Activated naive CD8-positive, alpha-beta T cell treated with anti-CD3 and anti-CD28 coated beads, Interleukin-2, amount 10 ng/mL, durations not matched to agents 7 days and 5 days (primary cell): ENCODE data around the gene MED25. TPM values are rescaled to one million over a fixed set of nuclear protein-coding genes. Genes with fewer than 3 reads are reported as not detected.

ENCODE experiments used
- ATAC-seq: fragments of 150-1000 bp; cut with Tn5 transposase; one replicate; pipeline ENCODE4 v1.10.0; 2021; ENCODE audit warnings: low read depth, moderate library complexity
- POLR2A ChIA-PET: fragments of 350-600 bp; sonication (Branson Sonifier 250); formaldehyde crosslinking; loops from one replicate; lab custom pipeline; 2021; ENCODE audit warnings: antibody characterized with exemption; lab: Charles Lee
- DNase-seq: peaks from one replicate; pipeline ENCODE4 v3.0.0; 2021
- H3K27ac Mint-ChIP-seq: one replicate; pipeline ENCODE4 v1.8.0; 2022; ENCODE audit warnings: mild to moderate bottlenecking, mixed read lengths
- H3K27me3 Mint-ChIP-seq: one replicate; pipeline ENCODE4 v1.8.0; 2022; ENCODE audit warnings: mild to moderate bottlenecking, moderate library complexity, mixed read lengths
- H3K36me3 Mint-ChIP-seq: one replicate; pipeline ENCODE4 v1.8.0; 2021; ENCODE audit warnings: mild to moderate bottlenecking, mixed read lengths
- H3K4me1 Mint-ChIP-seq: one replicate; pipeline ENCODE4 v1.8.0; 2021; ENCODE audit warnings: mixed read lengths
- H3K4me3 Mint-ChIP-seq: one replicate; pipeline ENCODE4 v1.8.0; 2022; ENCODE audit warnings: mild to moderate bottlenecking, moderate library complexity, mixed read lengths
- H3K9me3 Mint-ChIP-seq: one replicate; pipeline ENCODE4 v1.8.0; 2021; ENCODE audit warnings: mixed read lengths
- microRNA-seq: library from miRNA; unstranded; fragments of <30 nt; microRNA quantifications from one replicate; pipeline ENCODE4 v1.2.0, GENCODE V29; 2022
- total RNA-seq, 2 experiments: library from RNA; stranded (reverse); gene quantifications; one replicate each; pipeline ENCODE4 v1.2.3, GENCODE V29; 2021

MED25 gene
- total RNA-seq, 2 experiments from 2014 or later: 60.4 to 66.3 TPM

DNA sequence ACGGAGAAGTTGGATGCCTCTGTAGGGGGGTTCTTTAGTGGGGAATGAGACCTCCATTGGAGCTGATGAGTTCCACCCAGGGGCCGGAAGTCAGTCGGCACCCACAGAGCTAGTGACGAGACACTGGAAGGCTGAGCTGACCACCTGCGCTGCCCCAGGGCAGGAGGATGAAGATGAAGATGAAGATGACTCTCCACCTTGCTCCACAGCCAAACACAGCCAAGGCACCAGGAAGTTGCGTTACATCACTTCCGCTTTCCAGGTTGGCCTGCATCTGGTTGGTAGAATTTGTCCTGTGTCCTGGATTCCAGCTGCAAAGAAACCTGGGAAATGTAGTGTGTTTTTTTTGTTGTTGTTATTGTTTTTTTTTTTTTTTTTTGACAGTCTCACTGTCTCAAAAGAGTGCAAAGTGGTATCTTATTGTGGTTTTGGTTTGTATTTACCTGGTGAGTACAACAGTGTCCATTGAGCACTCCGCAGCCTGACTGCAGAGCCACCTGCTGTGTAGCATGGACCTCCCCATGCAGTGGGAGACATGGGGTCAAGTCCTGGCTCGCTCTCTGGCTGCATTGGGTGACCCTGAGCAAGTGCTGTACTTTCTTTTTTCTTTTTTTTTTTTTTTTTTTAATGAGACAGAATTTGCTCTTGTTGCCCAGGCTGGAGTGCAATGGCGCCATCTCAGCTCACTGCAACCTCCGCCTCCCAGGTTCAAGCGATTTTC, 61.3 kb downstream of the MED25 start:
- no peaks in the 10 kb centered on the region for H3K9me3 Mint-ChIP-seq
- no peak for ATAC-seq
- peaks cover 23% of the 10 kb centered on the region for H3K4me1 Mint-ChIP-seq
- POLR2A ChIA-PET: no interaction called here
- H3K27ac Mint-ChIP-seq: peak overlapping the region; percentile 43
- no peak for DNase-seq
- peaks cover 16% of the 10 kb centered on the region for H3K36me3 Mint-ChIP-seq
- H3K4me3 Mint-ChIP-seq: no peak overlapping the region
- no peaks in the 10 kb centered on the region for H3K27me3 Mint-ChIP-seq

- Mint-ChIP-seq H3K36me3 (peaks cover 16% of the 10 kb centered on the region), H3K27me3 (no peaks in the 10 kb centered on the region), H3K4me1 (peaks cover 19% of the 10 kb centered on the region), H3K27ac (no peak overlapping the region), H3K9me3 (no peaks in the 10 kb centered on the region), H3K4me3 (no peak overlapping the region)
- no peak for ATAC-seq
- POLR2A ChIA-PET: no interaction called here
- no peak for DNase-seq
Observed at GRCh38 chr19:49880162-49880869, 62.2 kb downstream of the MED25 start.

GRCh38 chr19:49881186-49881585, 63.1 kb downstream of the MED25 start:
- no peaks in the 10 kb centered on the region for H3K9me3 Mint-ChIP-seq
- POLR2A ChIA-PET: interaction anchor here (1.0 kb wide), 1 partner anchor 12 kb away, joined by 3 read pairs; no protein-coding TSS in a partner anchor
- H3K36me3 Mint-ChIP-seq: peaks cover 17% of the 10 kb centered on the region
- no peak overlapping the region for H3K4me3 Mint-ChIP-seq
- H3K27ac Mint-ChIP-seq: no peak overlapping the region
- no peaks in the 10 kb centered on the region for H3K27me3 Mint-ChIP-seq
- no peak for ATAC-seq
- H3K4me1 Mint-ChIP-seq: peaks cover 14% of the 10 kb centered on the region
- DNase-seq: no peak

GRCh38 chr19:49881672-49882394, 63.7 kb downstream of the MED25 start:
- H3K9me3 Mint-ChIP-seq: no peaks in the 10 kb centered on the region
- H3K27ac Mint-ChIP-seq: no peak overlapping the region
- no peak for ATAC-seq
- no peak for DNase-seq
- POLR2A ChIA-PET: interaction anchor here (1.0 kb wide), 1 partner anchor 12 kb away, joined by 3 read pairs; no protein-coding TSS in a partner anchor
- no peak overlapping the region for H3K4me3 Mint-ChIP-seq
- peaks cover 14% of the 10 kb centered on the region for H3K4me1 Mint-ChIP-seq
- peaks cover 17% of the 10 kb centered on the region for H3K36me3 Mint-ChIP-seq
- no peaks in the 10 kb centered on the region for H3K27me3 Mint-ChIP-seq

DNA sequence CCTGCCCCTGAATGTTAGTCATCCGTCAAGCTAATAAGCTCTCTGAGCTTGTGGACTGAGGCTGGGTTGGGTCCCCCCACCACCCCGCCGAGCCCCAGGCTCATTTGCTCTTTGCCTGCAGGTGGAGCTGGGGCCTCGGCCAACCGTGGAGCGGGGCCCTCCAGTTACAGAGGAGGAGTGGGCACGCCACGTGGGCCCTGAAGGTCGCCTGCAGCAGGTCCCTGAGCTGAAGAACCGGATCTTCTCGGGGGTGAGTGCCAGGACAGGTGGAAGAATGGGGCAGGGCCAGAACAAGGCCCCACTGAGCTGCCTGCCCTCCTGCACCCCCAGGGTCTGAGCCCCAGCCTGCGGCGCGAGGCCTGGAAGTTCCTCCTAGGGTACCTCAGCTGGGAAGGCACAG, 64.6 kb downstream of the MED25 start:
- POLR2A ChIA-PET: no interaction called here
- Mint-ChIP-seq H3K27ac (no peak overlapping the region), H3K36me3 (peaks cover 17% of the 10 kb centered on the region), H3K4me3 (no peak overlapping the region), H3K27me3 (no peaks in the 10 kb centered on the region), H3K9me3 (no peaks in the 10 kb centered on the region), H3K4me1 (peaks cover 14% of the 10 kb centered on the region)
- no peak for ATAC-seq
- DNase-seq: no peak

- Mint-ChIP-seq H3K27ac (no peak overlapping the region), H3K27me3 (no peaks in the 10 kb centered on the region), H3K36me3 (peaks cover 15% of the 10 kb centered on the region), H3K4me1 (peaks cover 12% of the 10 kb centered on the region), H3K9me3 (no peaks in the 10 kb centered on the region), H3K4me3 (no peak overlapping the region)
- DNase-seq: no peak
- ATAC-seq: no peak
- POLR2A ChIA-PET: no interaction called here
Observed at GRCh38 chr19:49883094-49883493, 65.0 kb downstream of the MED25 start.

GRCh38 chr19:49884109-49884508, 66.0 kb downstream of the MED25 start:
- Mint-ChIP-seq H3K36me3 (peaks cover 11% of the 10 kb centered on the region), H3K4me3 (no peak overlapping the region), H3K4me1 (peaks cover 3% of the 10 kb centered on the region), H3K27me3 (no peaks in the 10 kb centered on the region), H3K9me3 (no peaks in the 10 kb centered on the region), H3K27ac (no peak overlapping the region)
- POLR2A ChIA-PET: no interaction called here
- ATAC-seq (no peak), DNase-seq (no peak)

DNA sequence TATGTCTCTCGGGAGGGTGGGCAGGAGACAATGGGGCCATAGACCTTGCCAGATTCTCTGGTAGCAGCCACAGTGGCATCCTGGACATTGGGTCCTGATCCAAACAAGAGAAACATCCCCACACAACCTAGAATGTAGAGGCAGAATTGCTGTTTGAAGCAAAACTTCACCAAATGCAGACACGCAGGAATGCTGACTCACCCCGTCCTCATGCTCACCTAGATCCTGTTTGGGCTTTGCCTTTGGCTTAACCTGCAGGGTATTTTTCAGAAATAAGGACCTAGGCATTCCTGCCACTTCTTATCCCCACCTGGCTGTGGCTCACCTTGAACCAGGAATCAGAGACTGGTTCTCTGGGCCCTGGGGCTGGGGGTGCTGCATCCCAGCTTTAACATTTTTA, 66.7 kb downstream of the MED25 start:
- peaks cover 10% of the 10 kb centered on the region for H3K36me3 Mint-ChIP-seq
- DNase-seq (no peak), ATAC-seq (no peak)
- no peak overlapping the region for H3K4me3 Mint-ChIP-seq
- H3K27ac Mint-ChIP-seq: no peak overlapping the region
- POLR2A ChIA-PET: no interaction called here
- H3K9me3 Mint-ChIP-seq: no peaks in the 10 kb centered on the region
- no peaks in the 10 kb centered on the region for H3K27me3 Mint-ChIP-seq
- peaks cover 2% of the 10 kb centered on the region for H3K4me1 Mint-ChIP-seq

Small RNAs within 50 kb of the gene (microRNA-seq; reads per million reads assigned to microRNA genes)
- gene MIR4749 (3.5 reads per million), gene MIR6799 (not detected), gene MIR6800 (not detected)

Other genes with a start within 250 kb of the MED25 start
- gene NOSIP, start 237.7 kb upstream of the MED25 start, total RNA-seq: 100 to 1,000 TPM; 122 to 125 TPM
- 1 to 10 TPM; 1.5 to 2.3 TPM for gene PRRG2, start 237.0 kb upstream of the MED25 start, total RNA-seq
- 10 to 100 TPM; 49.7 TPM for gene PRR12, start 227.1 kb upstream of the MED25 start, total RNA-seq
- gene RRAS, start 178.1 kb upstream of the MED25 start, total RNA-seq: 10 to 100 TPM; 12.3 to 14.9 TPM
- 10 to 100 TPM; 64.7 to 66.9 TPM for gene SCAF1, start 176.1 kb upstream of the MED25 start, total RNA-seq
- gene IRF3, start 152.4 kb upstream of the MED25 start, total RNA-seq: 100 to 1,000 TPM; 198 to 205 TPM
- 10 to 100 TPM; 63.4 to 71.3 TPM for gene BCL2L12, start 152.4 kb upstream of the MED25 start, total RNA-seq
- 100 to 1,000 TPM; 118 to 123 TPM for gene PRMT1, start 141.0 kb upstream of the MED25 start, total RNA-seq
- 1 to 10 TPM; 4.1 to 4.3 TPM for gene ADM5, start 128.7 kb upstream of the MED25 start, total RNA-seq
- gene CPT1C, start 127.2 kb upstream of the MED25 start, total RNA-seq: 1 to 10 TPM; 2.1 to 4.1 TPM
- gene TSKS, start 55.0 kb upstream of the MED25 start, total RNA-seq: 1 to 10 TPM; 2.0 to 2.4 TPM
- 10 to 100 TPM; 81.6 to 87.7 TPM for gene AP2A1, start 51.3 kb upstream of the MED25 start, total RNA-seq
- 10 to 100 TPM; 30.0 to 31.3 TPM for gene FUZ, start 5.0 kb upstream of the MED25 start, total RNA-seq
- 100 to 1,000 TPM in 1 of 2 experiments, 10 to 100 TPM in 1; 99.7 to 102 TPM for gene PTOV1, start 32.9 kb downstream of the MED25 start, total RNA-seq
- 100 to 1,000 TPM; 144 to 160 TPM for gene PNKP, start 49.3 kb downstream of the MED25 start, total RNA-seq
- 10 to 100 TPM; 17.3 to 19.9 TPM for gene AKT1S1, start 59.1 kb downstream of the MED25 start, total RNA-seq
- 10 to 100 TPM; 51.3 to 53.4 TPM for gene TBC1D17, start 59.4 kb downstream of the MED25 start, total RNA-seq
- gene IL4I1, start 78.6 kb downstream of the MED25 start, total RNA-seq: 1 to 10 TPM; 1.4 to 1.7 TPM
- gene ATF5, start 110.9 kb downstream of the MED25 start, total RNA-seq: 1 to 10 TPM; 6.9 TPM
- 100 to 1,000 TPM in 1 of 2 experiments, 10 to 100 TPM in 1; 94.2 to 105 TPM for gene NUP62, start 111.2 kb downstream of the MED25 start, total RNA-seq
- not detected for gene SIGLEC11, start 142.9 kb downstream of the MED25 start, total RNA-seq
- gene VRK3, start 207.1 kb downstream of the MED25 start, total RNA-seq: 10 to 100 TPM; 81.2 to 82.1 TPM
- gene ZNF473, start 207.7 kb downstream of the MED25 start, total RNA-seq: 10 to 100 TPM; 11.8 to 12.7 TPM